ENCODE data around the gene HK1.

The HK1 gene

DNA sequence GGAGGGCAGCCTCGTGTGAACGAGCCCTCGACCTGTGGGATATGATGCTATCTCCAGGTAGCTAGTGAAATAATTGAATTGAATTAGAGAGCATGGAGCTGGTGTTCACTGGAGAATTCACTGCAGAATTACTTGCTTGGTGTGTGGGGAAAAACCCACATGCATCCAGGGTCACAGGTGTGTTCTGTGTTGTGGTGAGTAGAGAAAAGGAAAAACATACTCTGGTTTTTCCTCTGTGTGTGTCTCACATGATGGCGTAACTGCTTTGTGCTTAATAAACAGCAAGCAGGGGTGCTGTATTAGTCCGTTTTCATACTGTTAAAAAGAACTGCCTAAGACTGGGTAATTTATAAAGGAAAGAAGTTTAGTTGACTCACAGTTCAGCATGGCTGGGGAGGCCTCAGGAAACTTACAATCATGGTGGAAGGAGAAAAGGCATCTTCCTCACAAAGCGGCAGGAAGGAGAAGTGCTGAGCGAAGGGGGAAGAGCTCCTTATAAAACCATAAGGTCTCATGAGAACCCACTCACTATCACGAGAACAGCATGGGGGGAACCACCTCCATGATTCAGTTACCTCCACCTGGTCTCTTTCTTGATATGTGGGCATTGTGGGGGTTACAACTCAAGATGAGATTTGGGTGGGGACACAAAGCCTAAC, 75.8 kb downstream of the HK1 start:
- H3K4me3 ChIP-seq (ENCODE audit: low read depth, low read length): no peak overlapping the region
- no peak for DNase-seq (ENCODE audit: low read depth)
- TF ChIP-seq, protein P1, sequence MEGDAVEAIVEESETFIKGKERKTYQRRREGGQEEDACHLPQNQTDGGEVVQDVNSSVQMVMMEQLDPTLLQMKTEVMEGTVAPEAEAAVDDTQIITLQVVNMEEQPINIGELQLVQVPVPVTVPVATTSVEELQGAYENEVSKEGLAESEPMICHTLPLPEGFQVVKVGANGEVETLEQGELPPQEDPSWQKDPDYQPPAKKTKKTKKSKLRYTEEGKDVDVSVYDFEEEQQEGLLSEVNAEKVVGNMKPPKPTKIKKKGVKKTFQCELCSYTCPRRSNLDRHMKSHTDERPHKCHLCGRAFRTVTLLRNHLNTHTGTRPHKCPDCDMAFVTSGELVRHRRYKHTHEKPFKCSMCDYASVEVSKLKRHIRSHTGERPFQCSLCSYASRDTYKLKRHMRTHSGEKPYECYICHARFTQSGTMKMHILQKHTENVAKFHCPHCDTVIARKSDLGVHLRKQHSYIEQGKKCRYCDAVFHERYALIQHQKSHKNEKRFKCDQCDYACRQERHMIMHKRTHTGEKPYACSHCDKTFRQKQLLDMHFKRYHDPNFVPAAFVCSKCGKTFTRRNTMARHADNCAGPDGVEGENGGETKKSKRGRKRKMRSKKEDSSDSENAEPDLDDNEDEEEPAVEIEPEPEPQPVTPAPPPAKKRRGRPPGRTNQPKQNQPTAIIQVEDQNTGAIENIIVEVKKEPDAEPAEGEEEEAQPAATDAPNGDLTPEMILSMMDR (IDR thresholded peaks at IDR 0.05; ENCODE audit: insufficient read depth, low read depth, low read length, missing control alignments): no peak

DNA sequence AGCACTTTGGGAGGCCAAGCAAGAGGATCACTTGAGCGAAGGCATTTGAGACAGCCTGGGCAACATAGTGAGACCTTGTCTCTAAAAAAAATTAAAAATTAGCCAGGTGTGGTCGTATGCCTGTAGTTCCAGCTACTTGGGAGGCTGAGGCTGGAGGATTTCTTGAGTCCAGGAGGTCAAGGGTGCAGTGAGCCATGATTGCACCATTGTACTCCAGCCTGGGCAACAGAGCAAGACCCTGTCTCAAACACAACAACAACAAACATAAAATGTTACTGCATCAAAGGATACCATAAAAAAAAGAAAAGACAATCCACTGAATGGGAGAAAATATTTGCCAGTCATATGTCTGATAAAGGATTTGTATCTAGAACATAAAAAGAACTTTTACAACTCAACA, 77.9 kb downstream of the HK1 start:
- TF ChIP-seq, protein P1 (IDR thresholded peaks at IDR 0.05; ENCODE audit: insufficient read depth, low read depth, low read length, missing control alignments): no peak
- DNase-seq (ENCODE audit: low read depth): no peak
- no peak overlapping the region for H3K4me3 ChIP-seq (ENCODE audit: low read depth, low read length)

DNA sequence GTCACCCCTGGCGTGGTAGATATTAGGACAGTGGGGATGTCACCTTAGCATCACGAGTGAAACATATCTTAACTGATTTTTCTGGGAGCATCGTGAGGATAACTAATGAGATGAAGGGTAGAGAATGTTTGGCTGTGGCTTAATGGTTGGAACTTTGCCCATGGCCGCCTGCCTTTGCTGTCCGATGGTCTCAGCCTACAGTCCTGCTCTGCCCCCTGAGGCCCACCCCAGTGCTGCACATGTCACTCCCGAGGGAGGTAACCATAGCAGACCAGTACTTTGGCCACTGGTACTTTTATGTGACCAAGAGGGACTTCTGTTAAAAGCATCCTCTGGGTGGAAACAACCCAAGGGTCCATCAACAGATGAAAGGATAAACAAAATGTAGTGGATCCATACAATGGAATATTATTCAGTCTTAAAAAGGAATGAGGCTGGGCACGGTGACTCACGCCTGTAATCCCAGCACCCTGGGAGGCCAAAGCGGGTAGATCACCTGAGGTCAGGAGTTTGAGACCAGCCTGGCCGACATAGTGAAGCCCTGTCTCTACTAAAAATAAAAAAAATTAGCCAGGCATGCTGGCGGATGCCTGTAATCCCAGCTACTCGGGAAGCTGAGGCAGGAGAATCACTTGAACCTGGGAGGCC, 80.0 kb downstream of the HK1 start:
- TF ChIP-seq, protein P1 (IDR thresholded peaks at IDR 0.05; ENCODE audit: insufficient read depth, low read depth, low read length, missing control alignments): no peak
- H3K4me3 ChIP-seq (ENCODE audit: low read depth, low read length): no peak overlapping the region
- no peak for DNase-seq (ENCODE audit: low read depth)

DNA sequence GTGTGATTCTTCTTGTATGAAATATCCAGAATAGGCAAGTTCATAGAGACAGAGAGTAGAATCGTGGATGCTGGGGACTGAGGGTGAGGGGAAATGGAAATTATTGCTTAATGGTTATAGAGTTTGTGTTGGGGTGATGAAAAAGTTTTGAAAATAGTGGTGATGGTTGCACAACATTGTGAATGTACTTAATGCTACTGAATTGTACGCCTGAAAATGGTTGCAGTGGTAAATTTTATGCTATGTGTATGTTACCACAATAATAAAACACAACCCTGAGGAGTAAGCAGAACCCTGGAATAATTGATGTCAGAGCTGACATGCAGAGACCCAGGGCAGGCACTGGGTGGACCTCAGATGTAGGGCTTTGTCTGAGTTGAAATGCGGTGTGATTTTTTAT, 80.9 kb downstream of the HK1 start:
- DNase-seq (ENCODE audit: low read depth): no peak
- TF ChIP-seq, protein P1 (IDR thresholded peaks at IDR 0.05; ENCODE audit: insufficient read depth, low read depth, low read length, missing control alignments): no peak
- no peak overlapping the region for H3K4me3 ChIP-seq (ENCODE audit: low read depth, low read length)

DNA sequence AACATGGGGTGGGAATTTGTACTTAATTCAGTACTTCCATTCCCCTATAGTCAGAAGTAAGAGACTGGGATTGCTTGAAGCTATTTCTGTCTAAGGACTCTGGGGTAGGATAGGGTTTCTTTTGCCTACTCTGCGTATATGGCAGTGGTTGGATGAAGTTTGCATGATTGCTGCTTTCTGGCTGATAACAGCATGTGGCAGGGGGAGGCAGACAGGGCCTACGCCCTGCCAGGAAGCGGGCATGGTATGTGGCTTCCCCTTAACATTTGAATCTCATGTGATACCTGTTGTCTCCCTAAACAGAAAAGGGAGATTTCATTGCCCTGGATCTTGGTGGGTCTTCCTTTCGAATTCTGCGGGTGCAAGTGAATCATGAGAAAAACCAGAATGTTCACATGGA, 81.3 kb downstream of the HK1 start:
- TF ChIP-seq, protein P1 (IDR thresholded peaks at IDR 0.05; ENCODE audit: insufficient read depth, low read depth, low read length, missing control alignments): no peak
- no peak overlapping the region for H3K4me3 ChIP-seq (ENCODE audit: low read depth, low read length)
- no peak for DNase-seq (ENCODE audit: low read depth)

DNA sequence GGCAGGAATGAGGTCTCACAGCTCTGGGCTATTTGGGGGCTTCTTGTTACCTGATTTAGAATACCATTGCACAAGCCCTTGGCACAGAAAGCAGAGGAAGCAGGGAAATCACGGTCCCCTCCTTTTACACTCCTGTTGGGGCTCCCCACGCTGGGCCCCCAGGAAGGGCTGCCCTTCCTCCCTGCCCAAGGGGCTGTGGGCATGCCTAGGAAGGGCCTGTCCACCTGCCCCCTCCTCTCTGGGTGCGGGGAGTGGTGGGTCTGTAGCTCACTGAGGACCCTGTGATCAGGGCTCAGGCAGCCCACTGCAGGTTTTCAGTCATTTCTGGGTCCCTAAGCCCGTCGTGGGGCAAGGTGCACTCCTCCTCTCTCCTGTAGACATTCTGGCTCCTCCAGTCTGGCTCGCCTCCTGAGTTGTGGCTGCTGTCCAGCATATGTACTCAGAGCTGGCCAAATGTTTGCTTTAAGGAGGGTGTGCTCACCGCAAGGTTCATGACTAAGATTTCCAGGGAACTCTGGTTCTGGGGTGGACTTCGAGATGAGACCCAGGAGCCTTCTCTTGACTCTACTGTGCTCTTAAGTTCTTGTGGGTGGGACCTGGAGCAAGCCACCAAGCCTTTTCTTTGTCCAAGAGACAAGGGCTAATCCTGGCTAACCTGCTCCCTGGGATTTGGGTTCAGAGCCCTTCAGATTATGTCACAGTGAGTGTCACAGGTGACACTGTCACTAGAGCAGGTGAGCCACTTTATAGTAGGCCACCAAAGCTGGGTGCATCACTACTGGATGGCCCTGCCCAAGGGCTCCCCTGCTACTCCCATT, 82.4 kb downstream of the HK1 start:
- H3K4me3 ChIP-seq (ENCODE audit: low read depth, low read length): no peak overlapping the region
- DNase-seq (ENCODE audit: low read depth): no peak
- TF ChIP-seq, protein P1 (IDR thresholded peaks at IDR 0.05; ENCODE audit: insufficient read depth, low read depth, low read length, missing control alignments): no peak

All from GM12865 (cell line).